Measurements from ENCODE around the gene CEP72.
"Not testable (repeated sequence)": the region's sequence is repeated elsewhere in the genome, so short reads cannot be mapped to it uniquely, and the experiment has no call there.

The CEP72 gene

DNA sequence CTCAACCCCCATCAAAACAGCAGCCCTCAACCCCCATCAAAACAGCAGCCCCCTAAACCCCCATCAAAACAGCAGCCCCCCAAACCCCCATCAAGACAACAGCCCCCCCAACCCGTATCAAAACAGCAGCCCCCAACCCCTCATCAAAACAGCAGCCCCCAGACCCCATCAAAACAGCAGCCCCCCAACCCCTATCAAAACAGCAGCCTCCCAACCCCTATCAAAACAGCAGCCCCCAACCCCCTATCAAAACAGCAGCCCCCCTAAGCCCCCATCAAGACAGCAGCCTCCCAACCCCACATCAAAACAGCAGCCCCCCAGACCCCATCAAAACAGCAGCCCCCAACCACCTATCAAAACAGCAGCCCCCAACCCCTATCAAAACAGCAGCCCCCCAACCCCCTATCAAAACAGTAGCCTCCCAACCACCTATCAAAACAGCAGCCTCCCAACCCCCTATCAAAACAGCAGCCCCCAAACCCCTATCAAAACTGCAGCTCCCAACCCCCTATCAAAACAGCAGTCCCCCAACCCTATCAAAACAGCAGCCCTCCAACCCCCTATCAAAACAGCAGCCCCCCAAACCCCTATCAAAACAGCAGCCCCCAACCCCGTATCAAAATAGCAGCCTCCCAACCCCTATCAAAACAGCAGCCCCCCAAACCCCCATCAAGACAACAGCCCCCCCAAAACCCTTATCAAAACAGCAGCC, 79.8 kb downstream of the CEP72 start:
- no peak overlapping the region for H2BK15ac ChIP-seq (ENCODE audit: low read length)
- H3K27me3 ChIP-seq (ENCODE audit: control insufficient read depth in 3 of 3, insufficient read depth in 3 of 3, low read depth in 1 of 3, low read length in 3 of 3): peaks cover 0 to 8% (median 0%) of the 10 kb centered on the region in 3 experiments
- no peak overlapping the region for H4K8ac ChIP-seq (ENCODE audit: low read depth, low read length)
- no peak overlapping the region for H3K14ac ChIP-seq (ENCODE audit: low read length)
- no peak overlapping the region for H2BK12ac ChIP-seq (ENCODE audit: low read length)
- whole genome bisulfite sequencing, 2 donors (ENCODE audit: extremely low coverage in 2 of 2, insufficient read length in 2 of 2, insufficient replicate concordance in 1 of 2): no CpG with 5 or more reads among the region's 2 CpGs
- no peak overlapping the region for H3K9ac ChIP-seq (ENCODE audit: low read depth, low read length, poor library complexity)
- peak overlapping the region; percentile 45 for H3K4me2 ChIP-seq (ENCODE audit: insufficient read depth, low read length, poor library complexity, severe bottlenecking)
- H2BK120ac ChIP-seq (ENCODE audit: low read depth, low read length): no peak overlapping the region
- no peaks in the 10 kb centered on the region for H3K36me3 ChIP-seq (replicated peaks in 1 of 2; ENCODE audit: control insufficient read depth in 2 of 2, insufficient read depth in 2 of 2, low read length in 2 of 2)
- no peak overlapping the region for H4K91ac ChIP-seq (ENCODE audit: low read depth, low read length, poor library complexity)
- H3K79me1 ChIP-seq (ENCODE audit: low read depth, low read length): no peaks in the 10 kb centered on the region
- H3K9me3 ChIP-seq (replicated peaks in 1 of 2; ENCODE audit: control insufficient read depth in 2 of 2, insufficient read depth in 1 of 2, low read depth in 1 of 2, low read length in 2 of 2): peaks cover 0 to 2% of the 10 kb centered on the region in 2 donors
- H3K27ac ChIP-seq (replicated peaks; ENCODE audit: low read length): no peak overlapping the region
- no peak overlapping the region for H3K23ac ChIP-seq (ENCODE audit: low read depth, low read length, poor library complexity)
- H3K4me1 ChIP-seq (ENCODE audit: control insufficient read depth in 2 of 2, insufficient read depth in 1 of 2, low read depth in 1 of 2, low read length in 2 of 2): no peaks in the 10 kb centered on the region
- H2AFZ ChIP-seq (ENCODE audit: low read length): no peak overlapping the region
- no peak for DNase-seq (ENCODE audit: low spot score)
- peak overlapping the region in 1 of 2 donors; percentile 53 for H3K4me3 ChIP-seq (ENCODE audit: low read length in 2 of 2)
- H2BK5ac ChIP-seq (ENCODE audit: low read length): no peak overlapping the region
- H3K18ac ChIP-seq (ENCODE audit: low read length): no peak overlapping the region
- no peak overlapping the region for H3K4ac ChIP-seq (ENCODE audit: low read length)
- H2AK5ac ChIP-seq (ENCODE audit: low read depth, low read length): no peak overlapping the region

DNA sequence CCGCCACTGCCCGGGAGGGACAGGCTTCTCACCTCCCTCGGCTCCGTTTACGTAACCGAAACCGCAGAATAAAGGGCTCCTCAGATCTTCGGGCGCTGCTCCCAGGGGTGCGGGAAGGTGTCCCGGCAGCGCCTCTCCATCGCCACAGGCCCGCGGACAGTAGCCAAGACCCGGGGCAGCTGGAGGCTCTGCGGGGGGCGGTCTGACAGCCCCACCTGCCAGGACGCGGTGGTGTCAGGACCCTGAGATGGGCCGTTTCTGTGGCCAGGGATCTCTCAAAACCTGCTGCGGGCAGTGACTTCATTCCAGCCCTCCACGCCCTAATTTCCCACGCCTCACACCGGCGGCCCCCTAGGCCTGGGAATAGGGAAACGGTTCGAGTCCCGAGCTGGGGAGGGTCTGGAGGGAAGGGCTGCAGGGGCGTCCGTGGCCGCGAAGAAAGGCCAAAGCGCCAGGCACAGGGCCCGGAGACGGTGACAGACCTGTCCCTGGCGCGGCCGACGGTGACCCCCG, 80.4 kb downstream of the CEP72 start:
- Histone ChIP-seq H3K4me3 (ENCODE audit: low read length in 2 of 2) (peak overlapping the region; percentile 53 to 73), H3K4me2 (ENCODE audit: insufficient read depth, low read length, poor library complexity, severe bottlenecking) (peak overlapping the region; percentile 45), H3K18ac (ENCODE audit: low read length) (peak overlapping the region; percentile 64), H2AFZ (ENCODE audit: low read length) (peak overlapping the region; percentile 69), H3K27me3 (ENCODE audit: control insufficient read depth in 3 of 3, insufficient read depth in 3 of 3, low read depth in 1 of 3, low read length in 3 of 3) (peaks cover 0 to 10% (median 0%) of the 10 kb centered on the region in 3 experiments)
- not testable (repeated sequence) for H2BK5ac ChIP-seq (ENCODE audit: low read length); H2BK12ac ChIP-seq (ENCODE audit: low read length); H4K8ac ChIP-seq (ENCODE audit: low read depth, low read length); H3K36me3 ChIP-seq (replicated peaks in 1 of 2; ENCODE audit: control insufficient read depth in 2 of 2, insufficient read depth in 2 of 2, low read length in 2 of 2); H3K23ac ChIP-seq (ENCODE audit: low read depth, low read length, poor library complexity); H3K4ac ChIP-seq (ENCODE audit: low read length); H2BK15ac ChIP-seq (ENCODE audit: low read length); H4K91ac ChIP-seq (ENCODE audit: low read depth, low read length, poor library complexity); H3K9ac ChIP-seq (ENCODE audit: low read depth, low read length, poor library complexity); H3K79me1 ChIP-seq (ENCODE audit: low read depth, low read length); H2BK120ac ChIP-seq (ENCODE audit: low read depth, low read length); H3K14ac ChIP-seq (ENCODE audit: low read length); H3K4me1 ChIP-seq (ENCODE audit: control insufficient read depth in 2 of 2, insufficient read depth in 1 of 2, low read depth in 1 of 2, low read length in 2 of 2); H2AK5ac ChIP-seq (ENCODE audit: low read depth, low read length); H3K27ac ChIP-seq (replicated peaks; ENCODE audit: low read length); DNase-seq (ENCODE audit: low spot score); H3K9me3 ChIP-seq (replicated peaks in 1 of 2; ENCODE audit: control insufficient read depth in 2 of 2, insufficient read depth in 1 of 2, low read depth in 1 of 2, low read length in 2 of 2)
- no CpG with 5 or more reads among the region's 41 CpGs for WGBS, 2 donors (ENCODE audit: extremely low coverage in 2 of 2, insufficient read length in 2 of 2, insufficient replicate concordance in 1 of 2)

DNA sequence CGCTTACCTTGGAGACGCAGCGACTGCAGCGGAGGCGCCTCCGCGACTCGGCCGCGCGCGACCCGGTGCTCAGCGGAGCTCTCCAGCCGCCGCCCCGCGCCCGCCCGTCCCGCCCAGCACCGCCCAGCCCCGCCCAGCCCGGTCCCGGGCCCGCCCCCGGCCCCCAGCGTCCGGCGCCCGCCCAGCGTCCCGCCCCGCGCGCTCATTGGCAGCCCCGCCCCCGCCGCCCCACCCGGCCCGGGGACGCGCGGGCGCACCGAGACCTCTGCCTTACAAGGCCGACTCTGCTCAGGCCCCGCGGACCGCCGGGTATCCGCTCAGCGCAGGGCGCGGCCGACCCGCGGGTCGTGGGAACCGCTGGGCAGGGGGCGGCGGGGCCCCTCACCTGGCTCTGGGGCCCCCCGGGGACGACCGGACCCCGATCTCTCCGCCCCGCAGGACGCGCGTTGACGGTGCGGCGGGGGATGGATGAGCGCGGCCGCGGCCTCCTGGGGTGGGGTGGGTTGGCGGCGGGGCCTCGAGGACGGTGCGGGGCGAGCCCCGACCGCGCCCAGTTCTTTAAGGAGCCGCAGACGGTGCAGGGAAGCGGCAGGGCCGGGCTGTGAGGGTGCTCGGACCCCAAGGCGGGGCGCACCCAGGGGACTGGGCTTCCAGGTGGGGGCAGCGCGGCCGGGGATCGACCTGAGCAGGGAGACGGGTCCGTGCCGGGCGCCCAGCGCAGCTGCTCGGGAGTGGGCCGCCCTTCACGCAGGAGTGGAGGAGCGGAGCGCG, 81.3 kb downstream of the CEP72 start, which contains the start of gene TPPP:
Gene TPPP, minus strand, starts transcription at position 82 of the 771 bp plus-strand sequence. CDS start 15,292 bp downstream, outside the sequence.
- not testable (repeated sequence) for H2BK12ac ChIP-seq (ENCODE audit: low read length); H2BK120ac ChIP-seq (ENCODE audit: low read depth, low read length); H3K14ac ChIP-seq (ENCODE audit: low read length); H3K36me3 ChIP-seq (replicated peaks in 1 of 2; ENCODE audit: control insufficient read depth in 2 of 2, insufficient read depth in 2 of 2, low read length in 2 of 2); H3K23ac ChIP-seq (ENCODE audit: low read depth, low read length, poor library complexity); H2BK15ac ChIP-seq (ENCODE audit: low read length); H3K4me1 ChIP-seq (ENCODE audit: control insufficient read depth in 2 of 2, insufficient read depth in 1 of 2, low read depth in 1 of 2, low read length in 2 of 2); H2BK5ac ChIP-seq (ENCODE audit: low read length); H3K27ac ChIP-seq (replicated peaks; ENCODE audit: low read length); H3K9me3 ChIP-seq (replicated peaks in 1 of 2; ENCODE audit: control insufficient read depth in 2 of 2, insufficient read depth in 1 of 2, low read depth in 1 of 2, low read length in 2 of 2); H3K4ac ChIP-seq (ENCODE audit: low read length); H4K8ac ChIP-seq (ENCODE audit: low read depth, low read length); H4K91ac ChIP-seq (ENCODE audit: low read depth, low read length, poor library complexity); H3K79me1 ChIP-seq (ENCODE audit: low read depth, low read length); H2AK5ac ChIP-seq (ENCODE audit: low read depth, low read length)
- DNase-seq (ENCODE audit: low spot score): peak; percentile 67
- Histone ChIP-seq H3K9ac (ENCODE audit: low read depth, low read length, poor library complexity) (peak within 1 kb of the TSS; percentile 44), H3K18ac (ENCODE audit: low read length) (peak within 1 kb of the TSS; percentile 76), H3K4me3 (ENCODE audit: low read length in 2 of 2) (peak within 1 kb of the TSS; percentile 53 to 81), H3K27me3 (ENCODE audit: control insufficient read depth in 3 of 3, insufficient read depth in 3 of 3, low read depth in 1 of 3, low read length in 3 of 3) (peaks cover 0 to 10% (median 0%) of the 10 kb centered on the region in 3 experiments), H3K4me2 (ENCODE audit: insufficient read depth, low read length, poor library complexity, severe bottlenecking) (peak within 1 kb of the TSS; percentile 62), H2AFZ (ENCODE audit: low read length) (peak within 1 kb of the TSS; percentile 86)
- no CpG with 5 or more reads among the region's 109 CpGs for WGBS, 2 donors (ENCODE audit: extremely low coverage in 2 of 2, insufficient read length in 2 of 2, insufficient replicate concordance in 1 of 2)

DNA sequence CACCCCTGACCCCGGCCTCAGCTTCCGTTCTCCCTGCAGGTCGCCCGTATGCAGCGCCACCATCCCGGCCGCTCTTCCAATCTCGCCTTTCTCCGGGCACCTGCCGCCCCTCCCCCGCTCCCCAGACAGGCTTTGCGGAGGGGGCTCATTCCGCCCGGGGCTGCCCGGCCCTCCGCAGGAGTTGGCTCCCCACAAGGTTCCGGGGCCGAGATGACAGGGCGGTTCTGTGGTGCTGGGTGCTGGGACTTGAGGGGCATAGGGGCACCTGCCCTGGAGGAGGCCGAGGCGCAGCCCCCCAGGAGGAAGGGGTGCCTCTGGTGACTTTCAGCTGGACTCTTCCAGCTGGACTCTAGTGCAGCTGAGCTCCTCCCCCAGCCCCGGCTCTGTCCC, 81.9 kb downstream of the CEP72 start:
- not testable (repeated sequence) for H3K9me3 ChIP-seq (replicated peaks in 1 of 2; ENCODE audit: control insufficient read depth in 2 of 2, insufficient read depth in 1 of 2, low read depth in 1 of 2, low read length in 2 of 2); H2AK5ac ChIP-seq (ENCODE audit: low read depth, low read length); H3K9ac ChIP-seq (ENCODE audit: low read depth, low read length, poor library complexity); H3K4me2 ChIP-seq (ENCODE audit: insufficient read depth, low read length, poor library complexity, severe bottlenecking); H2BK12ac ChIP-seq (ENCODE audit: low read length); H2BK5ac ChIP-seq (ENCODE audit: low read length); H3K79me1 ChIP-seq (ENCODE audit: low read depth, low read length); H2BK120ac ChIP-seq (ENCODE audit: low read depth, low read length); H4K91ac ChIP-seq (ENCODE audit: low read depth, low read length, poor library complexity); H3K4ac ChIP-seq (ENCODE audit: low read length); H3K18ac ChIP-seq (ENCODE audit: low read length); H3K14ac ChIP-seq (ENCODE audit: low read length); H2BK15ac ChIP-seq (ENCODE audit: low read length); H3K27ac ChIP-seq (replicated peaks; ENCODE audit: low read length); H3K4me1 ChIP-seq (ENCODE audit: control insufficient read depth in 2 of 2, insufficient read depth in 1 of 2, low read depth in 1 of 2, low read length in 2 of 2); DNase-seq (ENCODE audit: low spot score); H3K36me3 ChIP-seq (replicated peaks in 1 of 2; ENCODE audit: control insufficient read depth in 2 of 2, insufficient read depth in 2 of 2, low read length in 2 of 2); H4K8ac ChIP-seq (ENCODE audit: low read depth, low read length); H2AFZ ChIP-seq (ENCODE audit: low read length); H3K23ac ChIP-seq (ENCODE audit: low read depth, low read length, poor library complexity)
- peaks cover 0 to 10% (median 0%) of the 10 kb centered on the region in 3 experiments for H3K27me3 ChIP-seq (ENCODE audit: control insufficient read depth in 3 of 3, insufficient read depth in 3 of 3, low read depth in 1 of 3, low read length in 3 of 3)
- peak overlapping the region in 1 of 2 donors; percentile 48 for H3K4me3 ChIP-seq (ENCODE audit: low read length in 2 of 2)
- WGBS, 2 donors (ENCODE audit: extremely low coverage in 2 of 2, insufficient read length in 2 of 2, insufficient replicate concordance in 1 of 2): no CpG with 5 or more reads among the region's 22 CpGs
